ENCODE results near the gene NIPAL3.
A peak's percentile ranks its signal among the peaks of the same experiment; 100 is the strongest.
"Not testable (repeated sequence)": the region's sequence is repeated elsewhere in the genome, so short reads cannot be mapped to it uniquely, and the experiment has no call there.

The NIPAL3 gene

DNA sequence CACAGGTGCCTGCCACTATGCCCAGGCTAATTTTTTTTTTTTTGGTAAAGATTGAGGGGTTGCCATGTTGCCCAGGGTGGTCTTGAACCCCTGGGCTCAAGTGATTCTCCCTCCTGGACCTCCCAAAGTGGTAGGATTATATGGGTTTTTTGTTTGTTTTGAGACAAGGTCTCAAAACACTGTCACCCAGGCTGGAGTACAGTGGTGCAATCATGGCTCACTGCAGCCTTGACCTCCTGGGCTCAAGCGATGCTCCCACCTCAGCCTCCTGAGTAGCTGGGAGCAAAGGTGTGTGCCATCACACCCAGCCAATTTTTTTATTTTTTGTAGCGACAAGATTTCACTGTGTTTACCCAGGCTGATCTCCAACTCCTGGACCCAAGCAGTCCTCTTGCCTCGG is 78.2 kb downstream of the NIPAL3 start:
- no peak for DNase-seq

DNA sequence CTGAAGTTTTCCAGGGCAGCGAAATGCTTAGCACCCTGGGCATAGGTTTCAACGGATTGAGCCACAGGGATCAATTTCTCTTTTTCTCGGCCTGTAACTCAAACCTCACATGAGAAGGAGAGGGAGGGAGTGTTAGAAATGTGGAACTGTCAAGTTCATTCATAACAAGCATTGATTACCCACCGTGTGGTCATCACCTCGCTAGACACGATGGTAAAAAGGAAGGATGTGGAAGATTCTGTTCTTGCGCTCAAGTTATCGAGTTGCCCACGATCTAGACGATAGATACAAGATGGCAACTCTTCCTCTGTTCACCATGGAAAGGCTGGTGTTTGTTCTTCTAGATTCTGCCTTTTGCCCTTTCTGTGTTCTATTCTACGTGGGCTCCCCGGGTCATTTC is 83.0 kb downstream of the NIPAL3 start:
- DNase-seq, result no peak

DNA sequence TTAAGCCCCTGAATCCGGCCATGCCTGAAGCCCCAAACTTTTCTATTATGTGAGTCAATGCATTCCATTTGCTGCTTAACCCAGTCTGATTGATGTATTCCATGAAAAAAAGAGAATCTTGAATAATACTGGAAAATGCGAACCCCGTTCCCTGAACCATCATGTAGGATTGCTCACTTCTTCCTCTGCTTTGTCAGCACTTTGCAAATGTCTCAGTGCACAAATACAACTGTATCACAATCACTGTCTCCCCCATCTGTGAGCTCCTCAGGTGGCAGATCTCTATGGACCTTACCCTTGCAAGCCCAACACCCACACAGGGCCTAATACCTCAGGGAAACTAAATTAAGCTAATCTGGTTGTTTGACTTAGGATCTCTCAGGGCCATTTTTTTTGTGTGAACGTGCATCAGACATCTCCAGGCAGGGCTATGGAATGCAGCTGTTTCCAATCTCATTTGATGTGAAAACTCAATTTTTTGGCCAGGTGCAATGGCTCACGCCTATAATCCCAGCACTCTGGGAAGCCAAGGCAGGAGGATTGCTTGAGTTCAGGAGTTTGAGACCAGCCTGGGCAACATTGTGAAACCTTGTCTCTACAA is 84.9 kb downstream of the NIPAL3 start:
- no peak for DNase-seq

DNA sequence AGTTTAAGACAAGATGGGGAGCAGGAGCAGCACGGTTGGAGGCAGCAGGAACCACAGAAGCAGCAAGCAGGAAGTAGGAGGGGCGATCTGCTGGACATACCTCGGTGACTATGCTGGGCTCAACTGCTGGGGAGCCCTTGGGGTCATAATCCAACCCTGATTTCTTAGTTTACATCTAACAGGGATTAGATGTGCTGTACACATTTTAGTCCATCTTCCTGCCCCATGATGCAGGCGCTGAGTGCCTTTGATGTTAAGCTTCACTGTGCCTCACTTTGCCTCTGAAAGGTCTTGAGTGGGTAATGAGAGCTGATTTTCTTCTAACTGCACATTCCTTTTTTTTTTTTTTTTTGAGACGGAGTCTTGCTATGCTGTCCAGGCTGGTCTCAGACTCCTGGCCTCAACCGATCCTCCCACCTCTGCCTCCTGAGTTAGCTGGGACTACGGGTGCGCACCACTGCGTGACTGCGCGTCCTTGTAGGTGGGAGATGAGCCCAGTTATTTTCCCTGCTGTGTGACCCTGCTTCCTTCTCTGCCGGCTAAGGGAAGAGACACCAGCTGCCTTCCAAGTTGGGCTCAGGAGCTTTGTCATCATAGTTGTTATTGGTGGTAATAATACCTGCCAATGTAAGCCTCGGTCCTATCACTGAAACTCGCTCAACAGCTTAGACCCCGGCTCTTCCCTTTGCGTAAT is 85.9 kb downstream of the NIPAL3 start:
- peak; percentile 66 for DNase-seq

DNA sequence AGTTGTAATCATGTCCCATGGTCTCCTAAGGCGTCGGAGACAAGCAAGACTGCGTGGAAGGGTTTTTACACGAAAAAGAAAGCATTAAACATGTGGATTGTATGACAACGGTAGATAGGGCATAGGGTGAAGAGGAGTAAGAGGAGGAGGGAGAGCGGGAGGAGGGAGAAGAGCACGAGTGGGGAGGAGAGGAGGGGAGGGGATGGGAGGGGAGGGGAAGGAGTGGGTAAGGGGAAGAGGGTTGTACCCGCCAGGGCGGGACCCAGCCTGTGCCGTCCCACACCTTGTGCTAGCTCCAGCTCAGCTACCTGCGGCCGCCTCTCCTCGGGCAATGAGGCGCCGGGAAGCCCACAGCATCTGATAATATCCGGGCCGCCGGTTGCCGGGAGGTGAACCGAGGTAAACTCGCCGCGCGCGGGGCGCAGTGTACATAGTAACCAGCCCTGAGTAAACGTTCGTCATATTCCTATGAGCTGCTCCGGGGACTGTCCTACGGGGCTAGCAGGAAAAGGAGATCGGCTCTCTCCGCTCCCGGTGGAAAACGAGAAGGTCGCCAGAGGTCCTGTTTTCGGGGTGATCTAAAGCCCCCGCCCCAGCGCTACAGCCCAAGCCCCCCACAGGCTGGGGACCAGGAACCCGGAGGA is 86.6 kb downstream of the NIPAL3 start:
- peak; percentile 64 for DNase-seq

DNA sequence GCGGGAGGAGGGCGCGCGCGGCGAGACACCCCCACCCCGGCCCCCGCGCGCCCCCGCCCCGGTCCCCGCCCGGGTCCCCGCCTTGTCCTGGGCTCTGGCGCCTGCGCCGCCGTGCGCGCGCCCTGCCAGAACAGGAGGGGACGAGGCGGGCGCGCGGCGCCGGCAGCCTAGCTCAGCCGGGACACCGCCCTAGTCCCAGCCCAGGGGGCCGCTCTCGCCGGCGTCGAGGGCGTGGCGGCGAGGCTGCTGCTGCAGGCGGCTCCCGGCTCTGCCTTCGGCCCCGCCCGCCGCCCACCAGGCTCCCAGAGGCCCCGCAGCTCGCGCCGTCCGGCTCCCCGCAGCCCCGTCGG is 87.1 kb downstream of the NIPAL3 start, which contains the start of gene RCAN3:
Gene RCAN3 (plus strand): TSS at position 128 of the 350 bp plus-strand sequence. CDS start 11,537 bp downstream, outside the sequence.
- peak; percentile 89 for DNase-seq

DNA sequence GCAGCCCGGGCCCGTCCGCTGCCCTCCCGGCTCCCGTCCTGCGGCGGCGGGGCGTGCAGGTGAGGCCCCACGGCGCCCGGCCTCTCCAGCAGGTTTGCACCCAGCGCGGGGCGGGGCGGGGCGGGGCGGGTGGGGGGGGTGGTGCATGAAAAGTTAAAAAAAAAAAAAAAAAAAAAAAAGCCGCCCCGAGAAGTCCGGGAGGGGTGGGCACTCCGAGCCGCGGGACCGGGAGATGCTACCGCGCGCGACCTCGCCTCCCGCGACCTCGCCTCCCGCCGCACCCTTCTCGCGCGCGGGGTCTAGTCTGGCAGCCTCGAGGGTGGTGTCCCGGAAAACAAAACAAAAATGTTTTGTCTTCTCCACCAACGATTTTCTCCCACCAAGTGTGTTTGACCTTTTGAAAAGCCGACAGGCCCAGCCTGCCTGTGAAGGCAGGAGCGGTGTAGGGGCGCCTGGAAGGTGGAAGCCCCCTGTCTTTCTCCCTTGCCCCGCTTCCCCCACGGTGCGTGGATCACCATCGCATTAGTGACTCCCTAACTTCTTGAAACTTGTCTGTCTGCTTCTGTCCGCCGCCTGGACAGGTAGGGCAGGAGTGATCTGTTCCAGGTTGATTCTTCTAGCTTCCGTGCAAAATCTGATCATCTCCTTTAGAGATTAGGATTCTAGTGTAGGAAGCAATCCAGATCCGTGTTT is 87.6 kb downstream of the NIPAL3 start:
- no peak for DNase-seq

DNA sequence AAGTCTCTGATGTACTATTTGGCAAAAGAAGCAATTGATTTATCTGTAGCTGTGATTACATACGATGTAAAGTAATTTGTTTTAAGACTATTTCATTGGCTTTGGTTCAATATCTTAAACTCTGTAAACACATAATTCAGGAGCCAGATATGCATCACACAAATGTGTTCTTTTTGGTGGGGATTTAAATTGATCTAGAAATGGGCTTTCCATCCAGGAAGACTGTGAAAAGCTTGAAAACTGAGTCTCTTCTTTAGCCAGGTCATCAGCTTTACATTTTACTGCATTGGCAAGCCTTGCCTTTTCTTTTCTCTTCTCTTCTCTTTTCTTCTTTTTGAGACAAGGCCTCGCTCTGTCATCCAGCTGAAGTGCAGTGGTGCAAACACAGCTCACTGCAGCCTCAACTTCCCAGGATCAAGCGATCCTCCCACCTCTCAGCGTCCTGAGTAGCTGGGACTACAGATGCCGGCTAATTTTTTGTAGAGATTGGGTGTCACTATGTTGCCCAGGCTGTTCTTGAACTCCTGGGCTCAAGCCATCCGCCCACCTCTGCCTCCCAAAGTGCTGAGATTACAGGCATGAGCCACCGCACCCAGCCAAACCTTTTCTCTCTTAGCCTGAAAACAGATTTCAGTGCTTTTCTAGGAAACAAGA is 88.4 kb downstream of the NIPAL3 start:
- no peak for DNase-seq

DNA sequence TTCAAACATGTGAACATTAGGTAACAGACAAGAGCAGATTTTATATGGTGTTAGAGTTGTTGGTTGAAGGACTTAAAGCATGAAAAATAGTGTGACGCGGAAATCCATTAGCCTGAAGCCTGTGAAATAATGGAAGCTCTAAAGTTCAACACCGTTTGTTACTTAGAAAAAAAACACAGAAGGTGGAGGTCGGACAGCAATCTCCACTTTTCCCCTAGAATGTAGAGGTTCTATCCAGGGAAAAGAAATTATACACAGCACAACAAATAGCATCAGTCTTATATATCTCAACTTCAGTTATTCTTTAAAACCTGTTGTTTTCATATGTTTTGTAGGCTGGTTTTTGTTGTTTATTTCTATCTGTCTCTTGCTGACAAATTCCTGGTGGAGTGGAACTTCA is 89.0 kb downstream of the NIPAL3 start:
- no peak for DNase-seq

DNA sequence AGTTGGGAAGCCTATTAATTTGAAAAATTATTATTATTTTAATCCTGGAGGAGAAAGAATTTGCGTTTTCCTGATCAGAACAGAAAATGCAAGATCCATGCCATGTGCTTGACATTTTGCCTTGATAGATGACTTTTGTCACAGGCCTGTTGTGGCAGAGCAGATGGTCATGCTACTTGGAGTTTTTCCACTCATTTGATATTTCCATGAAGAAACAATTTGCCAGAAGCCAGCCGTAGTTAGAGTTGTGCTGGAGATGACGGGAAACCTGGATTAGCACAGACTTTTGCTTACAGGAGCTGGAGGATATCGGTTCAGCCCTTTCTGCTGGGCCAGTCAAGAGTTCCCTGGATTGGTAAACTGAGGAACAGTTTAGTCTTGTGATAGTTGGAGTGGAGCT is 90.2 kb downstream of the NIPAL3 start:
- DNase-seq, result no peak

DNA sequence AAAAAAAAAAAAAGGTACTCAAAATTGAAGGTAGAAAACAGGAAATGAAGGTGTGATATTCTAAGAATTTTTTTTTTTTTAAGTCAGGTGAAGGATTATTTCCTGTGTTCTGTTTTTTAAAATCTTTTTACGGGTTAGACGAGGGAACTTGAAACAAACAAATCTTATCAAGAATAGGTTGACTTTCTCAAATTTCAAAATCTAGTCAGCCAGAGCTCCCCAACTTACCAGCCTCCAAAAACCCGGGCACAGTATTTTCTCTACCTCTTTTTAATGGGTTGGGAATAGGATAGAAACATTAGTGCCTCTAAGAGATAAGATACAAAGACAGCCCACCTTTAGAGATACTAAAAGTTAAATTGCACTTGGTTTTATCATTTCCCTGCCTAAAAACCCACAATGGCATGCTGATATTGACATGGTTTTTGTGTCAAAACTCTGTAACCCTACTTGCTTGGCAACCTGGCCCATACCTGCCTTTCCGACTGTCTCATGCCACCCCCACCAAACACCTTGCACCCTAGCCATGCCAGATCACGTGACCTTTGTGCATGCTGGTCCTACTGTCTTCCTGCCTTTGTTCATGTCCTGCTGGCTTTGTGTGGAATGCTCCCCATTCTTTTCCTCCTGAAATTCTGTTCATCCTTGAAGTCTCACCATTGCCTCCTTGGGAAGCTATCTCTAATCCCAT is 91.2 kb downstream of the NIPAL3 start:
- no peak for DNase-seq

DNA sequence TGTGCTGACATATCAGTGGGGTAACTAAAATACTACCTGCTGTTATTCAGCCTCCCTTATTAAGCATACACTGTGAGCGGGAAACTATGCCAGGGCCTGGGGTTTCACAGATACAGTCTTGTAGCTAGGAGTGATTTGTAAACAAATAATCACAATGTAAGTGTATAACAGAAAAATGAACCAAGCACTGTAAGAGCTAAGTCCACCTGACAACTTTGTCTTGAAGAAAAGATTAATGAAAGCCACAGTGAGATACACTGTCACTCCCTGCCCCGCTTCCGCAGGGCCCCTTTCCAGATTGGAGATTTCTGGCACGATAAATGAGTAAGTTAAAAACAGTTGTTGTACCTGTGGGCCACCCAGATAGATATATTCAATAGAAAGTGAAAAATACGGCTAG is 91.8 kb downstream of the NIPAL3 start:
- DNase-seq, result no peak

DNA sequence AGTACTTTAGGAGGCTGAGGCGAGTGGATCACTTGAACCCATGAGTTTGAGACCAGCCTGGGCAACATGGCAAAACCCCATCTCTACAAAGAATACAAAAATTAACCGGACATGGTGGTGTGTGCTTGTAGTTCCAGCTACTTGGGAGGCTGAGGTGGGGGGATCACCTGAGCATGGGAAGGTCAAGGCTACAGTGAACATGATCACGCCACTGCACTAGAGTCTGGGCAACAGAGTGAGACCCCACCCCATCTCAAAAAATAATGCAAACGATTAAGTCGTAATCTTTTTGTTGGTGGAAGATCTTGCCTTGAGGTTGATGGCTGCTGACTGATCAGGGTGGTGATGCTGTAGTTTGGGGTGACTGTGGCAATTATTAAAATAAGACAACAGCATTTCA is 93.3 kb downstream of the NIPAL3 start:
- DNase-seq, result no peak

DNA sequence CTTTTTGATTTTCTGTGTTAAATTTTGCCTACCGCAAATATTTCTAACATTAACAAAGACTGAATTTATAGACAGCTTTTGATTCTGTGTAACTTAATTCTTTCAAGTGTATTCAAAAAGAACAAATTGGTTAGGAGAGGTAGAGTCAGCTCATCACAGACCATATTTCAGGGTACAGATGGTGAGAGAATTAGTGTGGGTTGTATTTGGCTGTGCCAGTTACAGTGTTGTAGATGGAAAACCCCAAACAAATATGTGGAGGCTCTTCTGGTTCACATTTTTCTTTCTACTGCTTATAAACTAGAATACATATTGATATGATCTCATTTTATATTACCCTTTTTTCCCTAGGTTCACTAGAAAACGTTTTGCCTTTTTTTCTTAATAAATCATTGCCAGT is 98.1 kb downstream of the NIPAL3 start:
- no peak for DNase-seq

DNA sequence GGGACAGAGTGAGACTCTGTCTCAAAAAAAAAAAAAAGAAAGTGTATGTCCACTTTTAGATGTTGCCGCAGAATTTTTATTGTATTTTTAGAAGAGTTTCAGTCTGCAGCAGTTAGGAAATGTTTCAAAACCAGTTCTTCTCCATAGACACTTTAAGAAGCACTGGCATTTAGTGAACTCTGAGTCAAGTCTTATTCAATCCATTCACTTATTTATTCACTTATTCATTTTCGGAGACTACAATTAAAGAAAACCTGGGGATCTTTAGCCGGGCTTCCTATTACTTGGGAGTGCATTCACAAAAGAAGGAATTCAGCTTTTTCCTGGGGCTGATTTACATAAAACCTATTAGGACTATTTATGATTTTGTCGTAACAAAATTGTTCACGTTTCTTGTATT is 99.3 kb downstream of the NIPAL3 start:
- DNase-seq, result no peak

DNA sequence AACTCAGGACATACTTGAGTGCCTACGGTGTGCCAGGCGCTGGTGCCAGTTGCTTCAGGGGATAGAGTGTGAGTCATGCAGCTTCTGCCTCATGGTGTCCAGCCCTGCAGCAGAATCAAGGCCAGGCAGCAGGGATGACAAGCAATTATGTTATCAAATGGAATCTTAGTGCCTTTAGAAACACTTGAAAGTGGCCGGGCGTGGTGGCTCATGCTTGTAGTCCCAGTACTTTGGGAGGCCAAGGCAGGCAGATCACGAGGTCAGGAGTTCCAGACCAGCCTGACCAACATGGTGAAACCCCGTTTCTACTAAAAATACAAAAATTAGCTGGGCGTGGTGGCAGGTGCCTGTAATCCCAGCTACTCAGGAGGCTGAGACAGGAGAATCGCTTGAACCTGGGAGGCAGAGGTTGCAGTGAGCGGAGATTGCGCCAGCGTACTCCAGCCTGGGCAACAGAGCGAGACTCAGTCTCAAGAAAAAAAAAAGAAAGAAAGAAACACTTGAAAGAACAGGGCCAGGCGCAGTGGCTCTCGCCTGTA is 100.1 kb downstream of the NIPAL3 start:
- DNase-seq, result peak; percentile 85

DNA sequence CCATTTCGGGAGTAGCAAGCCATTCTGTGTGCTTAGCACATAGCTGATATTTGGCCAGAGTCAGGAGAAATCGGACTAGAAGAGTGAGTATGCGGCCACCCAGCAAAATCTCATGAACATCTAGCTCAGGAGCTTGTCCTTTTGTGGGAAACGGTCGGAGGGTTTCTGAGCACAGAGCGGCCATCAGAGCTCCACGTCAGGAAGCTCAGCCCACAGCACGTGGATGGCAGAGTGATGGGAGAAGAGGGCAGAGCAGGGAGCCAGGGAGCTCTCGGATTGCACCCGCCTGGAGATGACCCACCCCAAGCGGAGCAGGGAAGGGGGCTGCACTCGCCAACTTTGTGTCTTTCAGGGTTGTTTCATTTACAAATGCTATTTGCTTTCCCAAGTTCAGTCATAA is 100.9 kb downstream of the NIPAL3 start:
- no peak for DNase-seq

DNA sequence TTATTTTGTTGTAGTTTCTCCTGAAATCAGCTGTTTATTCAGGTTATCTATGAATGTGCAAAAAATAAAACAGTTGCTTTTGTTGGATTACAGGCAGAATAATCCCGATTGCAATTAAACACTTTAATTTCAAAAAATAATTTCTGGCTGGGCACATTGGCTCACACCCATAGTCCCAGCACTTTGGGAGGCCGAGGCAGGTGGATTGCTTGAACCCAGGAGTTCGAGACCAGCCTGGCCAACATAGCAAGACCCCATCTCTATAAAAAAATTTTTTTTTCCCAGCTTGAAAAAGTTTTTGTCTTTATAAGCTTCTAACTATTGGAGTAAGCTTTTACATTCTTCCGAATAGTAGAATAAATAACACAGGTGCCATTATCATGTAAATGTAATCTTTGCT is 102.3 kb downstream of the NIPAL3 start:
- DNase-seq, result no peak

DNA sequence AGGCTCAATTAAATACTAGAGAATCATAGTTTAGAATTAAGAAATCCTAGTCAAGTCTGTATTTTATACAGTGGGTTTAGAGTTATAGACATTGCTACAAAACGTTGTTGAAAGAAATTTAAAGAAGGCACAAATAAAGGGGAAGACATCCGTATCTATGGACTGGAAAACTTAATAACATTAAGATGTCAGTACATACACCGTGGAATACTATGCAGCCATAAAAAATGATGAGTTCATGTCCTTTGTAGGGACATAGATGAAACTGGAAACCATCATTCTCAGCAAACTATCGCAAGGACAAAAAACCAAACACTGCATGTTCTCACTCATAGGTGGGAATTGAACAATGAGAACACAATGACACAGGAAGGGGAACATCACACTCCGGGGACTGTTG is 104.7 kb downstream of the NIPAL3 start:
- not testable (repeated sequence) for DNase-seq

Data from EL (cell line).